OCI-LY3 (cell line): Measurements from ENCODE around the gene ARHGAP10.

ENCODE experiments used
- H2AFZ ChIP-seq: fragments of 200-600, 300-600 bp; shearing (Covaris generic); 2 replicates; pipeline ENCODE4 v1.6.0; 2014; ENCODE audit warnings: antibody characterized with exemption, low read depth, low read length
- H3K27ac ChIP-seq: fragments of 200-600, 300-600 bp; sonication (generic); 2 replicates; pipeline ENCODE4 v1.5.1; 2014; ENCODE audit warnings: mild to moderate bottlenecking, low read length, moderate library complexity, mixed read lengths
- H3K27me3 ChIP-seq: fragments of 200-600, 300-600 bp; sonication (generic); 2 replicates; pipeline ENCODE4 v1.6.1; 2014; ENCODE audit warnings: low read depth, low read length, mixed read lengths
- H3K36me3 ChIP-seq: fragments of 200-600, 300-600 bp; sonication (generic); replicated peaks from 2 replicates; pipeline ENCODE3; 2014; ENCODE audit warnings: low read depth, low read length, mixed read lengths
- H3K4me1 ChIP-seq: fragments of 300-600, 200-600 bp; sonication (generic); 2 replicates; pipeline ENCODE4 v1.6.1; 2014; ENCODE audit warnings: low read length, mixed read lengths
- H3K4me2 ChIP-seq: fragments of 200-600, 300-600 bp; sonication (generic); 2 replicates; pipeline ENCODE4 v1.6.1; 2014; ENCODE audit warnings: low read length, mixed read lengths
- H3K4me3 ChIP-seq: fragments of 300-600, 200-600 bp; sonication (generic); 2 replicates; pipeline ENCODE4 v1.5.1; 2014; ENCODE audit warnings: antibody characterized with exemption, mild to moderate bottlenecking, low read length, moderate library complexity
- H3K79me2 ChIP-seq: fragments of 300-600, 200-600 bp; shearing (Covaris generic); 2 replicates; pipeline ENCODE4 v1.6.1; 2014; ENCODE audit warnings: mild to moderate bottlenecking, low read length, mixed read lengths
- H3K9ac ChIP-seq: fragments of 300-600, 200-600 bp; shearing (Covaris generic); 2 replicates; pipeline ENCODE4 v1.6.0; 2014; ENCODE audit warnings: mild to moderate bottlenecking, low read length, moderate library complexity
- H3K9me3 ChIP-seq: fragments of 200-600, 300-600 bp; shearing (Covaris generic); 2 replicates; pipeline ENCODE4 v1.6.1; 2014; ENCODE audit warnings: low read length, mixed read lengths; ENCODE audit not compliant: insufficient read depth
- H4K20me1 ChIP-seq: fragments of 200-600, 300-600 bp; sonication (generic); 2 replicates; pipeline ENCODE4 v1.6.1; 2016; ENCODE audit warnings: low read length, mixed read lengths; ENCODE audit not compliant: insufficient read depth
- CTCF ChIP-seq: fragments of 200-600, 300-600 bp; sonication (generic); IDR thresholded peaks from 2 replicates; pipeline ENCODE4 v1.5.1; 2014; ENCODE audit warnings: antibody characterized with exemption, low read length, low read depth
- EZH2phosphoT487 ChIP-seq: fragments of 200-600 bp; shearing (Covaris generic); IDR thresholded peaks from 2 replicates; pipeline ENCODE4 v1.6.1; 2018; ENCODE audit warnings: antibody characterized with exemption, mixed run types, low read depth

ARHGAP10 gene

GRCh38 chr4:147755561-147756295 lies 23.8 kb downstream of the ARHGAP10 start:
- no peak overlapping the region for H3K9ac ChIP-seq
- H3K36me3 ChIP-seq = no peaks in the 10 kb centered on the region
- no peaks in the 10 kb centered on the region for H3K27me3 ChIP-seq
- no peaks in the 10 kb centered on the region for H3K4me1 ChIP-seq
- no peaks in the 10 kb centered on the region for H3K9me3 ChIP-seq
- H2AFZ ChIP-seq = no peak overlapping the region
- TF ChIP-seq CTCF (no peak), EZH2phosphoT487 (no peak)
- H4K20me1 ChIP-seq = peaks cover 2% of the 10 kb centered on the region; the same call in 1 of the 2 replicates
- H3K4me3 ChIP-seq = no peak overlapping the region
- H3K4me2 ChIP-seq = no peak overlapping the region
- H3K79me2 ChIP-seq = no peaks in the 10 kb centered on the region
- H3K27ac ChIP-seq = no peak overlapping the region

DNA sequence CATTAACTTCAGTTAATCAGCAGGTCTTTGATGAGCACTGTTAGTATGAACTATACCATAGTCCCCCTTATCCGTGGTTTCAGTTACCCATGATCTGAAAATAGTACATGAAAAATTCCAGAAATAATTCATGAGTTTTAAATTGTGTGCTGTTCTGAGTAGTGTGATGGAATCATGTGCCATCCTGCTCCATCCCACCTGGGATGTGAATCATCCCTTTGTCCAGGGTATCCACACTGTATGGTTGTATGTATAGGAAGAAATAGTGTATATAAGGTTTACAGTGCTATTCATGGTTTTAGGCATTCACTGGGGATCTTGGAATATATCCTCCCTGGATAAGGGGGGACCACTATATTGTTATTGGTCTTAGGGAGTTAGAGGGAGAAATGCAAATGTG lies 24.5 kb downstream of the ARHGAP10 start:
- Histone ChIP-seq H4K20me1 (peaks cover 2% of the 10 kb centered on the region; the same call in 1 of the 2 replicates), H2AFZ (no peak overlapping the region), H3K36me3 (no peaks in the 10 kb centered on the region), H3K4me2 (no peak overlapping the region), H3K4me3 (no peak overlapping the region), H3K79me2 (no peaks in the 10 kb centered on the region), H3K27ac (no peak overlapping the region), H3K9me3 (no peaks in the 10 kb centered on the region), H3K4me1 (no peaks in the 10 kb centered on the region), H3K27me3 (no peaks in the 10 kb centered on the region), H3K9ac (no peak overlapping the region)
- TF ChIP-seq CTCF (no peak), EZH2phosphoT487 (no peak)

GRCh38 chr4:147760176-147760575 lies 28.3 kb downstream of the ARHGAP10 start:
- Histone ChIP-seq H3K79me2 (no peaks in the 10 kb centered on the region), H2AFZ (no peak overlapping the region), H3K9me3 (no peaks in the 10 kb centered on the region), H3K27ac (no peak overlapping the region), H3K4me1 (no peaks in the 10 kb centered on the region), H3K27me3 (no peaks in the 10 kb centered on the region), H3K4me3 (no peak overlapping the region), H3K36me3 (no peaks in the 10 kb centered on the region), H3K9ac (no peak overlapping the region), H4K20me1 (peaks cover 5% of the 10 kb centered on the region; the same call in 1 of the 2 replicates), H3K4me2 (no peak overlapping the region)
- TF ChIP-seq CTCF = no peak

GRCh38 chr4:147760695-147761094 lies 28.8 kb downstream of the ARHGAP10 start:
- Histone ChIP-seq H3K27ac (no peak overlapping the region), H3K36me3 (no peaks in the 10 kb centered on the region), H3K9me3 (no peaks in the 10 kb centered on the region), H4K20me1 (peaks cover 5% of the 10 kb centered on the region; the same call in 1 of the 2 replicates), H3K9ac (no peak overlapping the region), H3K4me2 (no peak overlapping the region), H3K27me3 (no peaks in the 10 kb centered on the region), H3K4me1 (no peaks in the 10 kb centered on the region), H3K4me3 (no peak overlapping the region), H2AFZ (no peak overlapping the region), H3K79me2 (no peaks in the 10 kb centered on the region)
- no peak for TF ChIP-seq CTCF
- TF ChIP-seq EZH2phosphoT487 = no peak
